Measurements from ENCODE around the gene APOL6. TPM values are rescaled to one million over a fixed set of nuclear protein-coding genes. Genes with fewer than 3 reads are reported as not detected.

The APOL6 gene
- total and polyA plus RNA-seq, 2 of the 13 experiments (the other 11 are each of a cell fraction or from before 2014, with no cell fraction given) = 5.2 to 7.5 TPM

GRCh38 chr22:35627267-35628041 is 20.8 kb upstream of the APOL6 start (continued):
- TF ChIP-seq FLYWCH1 (CRISPR knock-in tag; IDR thresholded peaks at IDR 0.05) (no peak), TRIM22 (IDR thresholded peaks at IDR 0.05) (no peak), ZSCAN22 (CRISPR knock-in tag; IDR thresholded peaks at IDR 0.05) (peak; percentile 50; the same call in 1 of the 2 replicates), TOE1 (CRISPR knock-in tag; IDR thresholded peaks at IDR 0.05) (no peak), HMGXB4 (CRISPR knock-in tag; IDR thresholded peaks at IDR 0.05; ENCODE audit: borderline replicate concordance in 1 of 2, low read depth in 1 of 2) (peak; percentile 69 to 81; a peak in 3 of 4 replicates), ZNF274 (CRISPR knock-in tag; IDR thresholded peaks at IDR 0.05) (peak; percentile 59; the same call in 1 of the 2 replicates), TFAP4 (IDR thresholded peaks at IDR 0.05; ENCODE audit: borderline replicate concordance, low read depth) (no peak), ZNF18 (CRISPR knock-in tag; IDR thresholded peaks at IDR 0.05; ENCODE audit: insufficient replicate concordance) (no peak)
